Endodermal cell (in vitro differentiated cells): Measurements from ENCODE around the gene TMEM131L. TPM values are rescaled to one million over a fixed set of nuclear protein-coding genes. Genes with fewer than 3 reads are reported as not detected.

Experiments
- DNase-seq: peaks from one replicate; pipeline ENCODE4 v3.0.0-alpha.2; 2017
- H3K27ac ChIP-seq: 2 replicates; pipeline ENCODE4 v1.5.1; 2013; ENCODE audit warnings: mild to moderate bottlenecking, low read depth, low read length, moderate library complexity
- H3K27me3 ChIP-seq: 2 replicates; pipeline ENCODE4 v1.6.1; 2013; ENCODE audit warnings: mild to moderate bottlenecking, low read length, moderate library complexity; ENCODE audit not compliant: insufficient read depth, control insufficient read depth, poor library complexity, severe bottlenecking
- H3K36me3 ChIP-seq: 2 replicates; pipeline ENCODE4 v1.7.0; 2013; ENCODE audit warnings: mild to moderate bottlenecking, low read length, moderate library complexity; ENCODE audit not compliant: control insufficient read depth, insufficient read depth
- H3K4me1 ChIP-seq: one replicate; pipeline ENCODE4 v1.7.0; 2013; ENCODE audit warnings: low read length; ENCODE audit not compliant: control insufficient read depth, insufficient read depth
- H3K4me3 ChIP-seq: 2 replicates; pipeline ENCODE4 v1.5.1; 2013; ENCODE audit warnings: mild to moderate bottlenecking, low read length, moderate library complexity
- H3K9ac ChIP-seq: 2 replicates; pipeline ENCODE4 v1.6.1; 2013; ENCODE audit warnings: mild to moderate bottlenecking, low read length, moderate library complexity; ENCODE audit not compliant: poor library complexity, severe bottlenecking; ENCODE audit errors: extremely low read depth
- H3K9me3 ChIP-seq: 2 replicates; pipeline ENCODE4 v1.6.1; 2013; ENCODE audit warnings: mild to moderate bottlenecking, low read length, moderate library complexity; ENCODE audit not compliant: control insufficient read depth
- H3K27ac Mint-ChIP-seq: 2 replicates; pipeline ENCODE4 v1.8.0; 2020; ENCODE audit warnings: mixed read lengths
- H3K27me3 Mint-ChIP-seq: 2 replicates; pipeline ENCODE4 v1.8.0; 2021; ENCODE audit warnings: mild to moderate bottlenecking, mixed read lengths; ENCODE audit not compliant: insufficient read depth
- H3K36me3 Mint-ChIP-seq: 2 replicates; pipeline ENCODE4 v1.8.0; 2020; ENCODE audit warnings: low read depth, mixed read lengths
- H3K4me1 Mint-ChIP-seq: 2 replicates; pipeline ENCODE4 v1.8.0; 2020; ENCODE audit warnings: mixed read lengths
- H3K4me3 Mint-ChIP-seq: 2 replicates; pipeline ENCODE4 v1.8.0; 2020; ENCODE audit warnings: mild to moderate bottlenecking, moderate library complexity, mixed read lengths
- H3K9me3 Mint-ChIP-seq: 2 replicates; pipeline ENCODE4 v1.8.0; 2020; ENCODE audit warnings: mild to moderate bottlenecking, mixed read lengths
- WGBS, 2 experiments: methylation state at CpG; one replicate each; pipeline versions ENCODE4 v1.1.5 to v1.1.7; 2013; ENCODE audit warnings: missing lambda C conversion rate in 2 of 2, mixed read lengths in 1 of 2; ENCODE audit not compliant: insufficient coverage in 1 of 2, insufficient read length in 1 of 2; 5-methylcytosine and 5-hydroxymethylcytosine counted together
- total RNA-seq, 2 donors: library from RNA; stranded (reverse); fragmentation: NEBNext Ultra II Directional in 1 of 2; extraction: Animal tissue kit (Norgen Biotek cat#: 25700) in 1 of 2; gene quantifications; 2 replicates in 1 of 2; 3 replicates in 1 of 2; pipeline ENCODE4 v1.2.1, GENCODE V29; 2021
- TF ChIP-seq, protein P1 (sequence below): fragments of 200-600 bp; sonication (generic); conservative IDR thresholded peaks from 2 replicates; pipeline ENCODE4 v1.5.0; 2021; ENCODE audit warnings: antibody characterized with exemption, mild to moderate bottlenecking

TMEM131L gene
- total RNA-seq, 2 donors from 2014 or later, result 6.2 to 10.8 TPM

DNA sequence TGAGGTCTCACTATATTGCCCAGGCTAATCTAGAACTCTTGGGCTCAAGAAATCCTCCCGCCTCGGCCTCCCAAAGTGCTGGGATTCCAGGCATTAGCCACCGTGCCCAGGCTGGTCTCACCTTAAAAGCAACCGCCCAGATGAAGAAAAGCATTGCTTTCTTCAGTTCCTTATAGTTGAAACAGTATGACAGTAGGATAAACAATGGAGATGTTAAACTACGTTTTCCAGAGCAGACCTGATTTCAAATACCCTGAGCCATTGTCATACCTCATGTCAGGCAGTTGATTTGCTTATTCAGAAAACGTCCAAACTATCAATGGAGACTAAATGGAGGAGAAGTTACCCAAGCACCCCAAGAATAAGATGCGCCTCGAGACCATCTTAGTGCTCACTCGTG is 26.3 kb upstream of the TMEM131L start:
- Histone ChIP-seq H3K36me3 (no peaks in the 10 kb centered on the region), H3K9ac (no peak overlapping the region), H3K4me3 (no peak overlapping the region), H3K4me1 (no peaks in the 10 kb centered on the region), H3K9me3 (no peaks in the 10 kb centered on the region), H3K27ac (no peak overlapping the region), H3K27me3 (no peaks in the 10 kb centered on the region)
- no peaks in the 10 kb centered on the region for H3K36me3 Mint-ChIP-seq
- no peaks in the 10 kb centered on the region for H3K9me3 Mint-ChIP-seq
- 89 to 94% methylated on average over 9 of the region's 9 CpGs for WGBS, 2 experiments
- no peak for DNase-seq
- no peaks in the 10 kb centered on the region for H3K4me1 Mint-ChIP-seq
- no peak overlapping the region for H3K27ac Mint-ChIP-seq
- H3K4me3 Mint-ChIP-seq, result no peak overlapping the region
- H3K27me3 Mint-ChIP-seq, result no peaks in the 10 kb centered on the region
- TF ChIP-seq, protein P1, sequence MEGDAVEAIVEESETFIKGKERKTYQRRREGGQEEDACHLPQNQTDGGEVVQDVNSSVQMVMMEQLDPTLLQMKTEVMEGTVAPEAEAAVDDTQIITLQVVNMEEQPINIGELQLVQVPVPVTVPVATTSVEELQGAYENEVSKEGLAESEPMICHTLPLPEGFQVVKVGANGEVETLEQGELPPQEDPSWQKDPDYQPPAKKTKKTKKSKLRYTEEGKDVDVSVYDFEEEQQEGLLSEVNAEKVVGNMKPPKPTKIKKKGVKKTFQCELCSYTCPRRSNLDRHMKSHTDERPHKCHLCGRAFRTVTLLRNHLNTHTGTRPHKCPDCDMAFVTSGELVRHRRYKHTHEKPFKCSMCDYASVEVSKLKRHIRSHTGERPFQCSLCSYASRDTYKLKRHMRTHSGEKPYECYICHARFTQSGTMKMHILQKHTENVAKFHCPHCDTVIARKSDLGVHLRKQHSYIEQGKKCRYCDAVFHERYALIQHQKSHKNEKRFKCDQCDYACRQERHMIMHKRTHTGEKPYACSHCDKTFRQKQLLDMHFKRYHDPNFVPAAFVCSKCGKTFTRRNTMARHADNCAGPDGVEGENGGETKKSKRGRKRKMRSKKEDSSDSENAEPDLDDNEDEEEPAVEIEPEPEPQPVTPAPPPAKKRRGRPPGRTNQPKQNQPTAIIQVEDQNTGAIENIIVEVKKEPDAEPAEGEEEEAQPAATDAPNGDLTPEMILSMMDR, result no peak

GRCh38 chr4:153440475-153440874 is 25.7 kb upstream of the TMEM131L start:
- Histone ChIP-seq H3K27ac (no peak overlapping the region), H3K9me3 (no peaks in the 10 kb centered on the region), H3K36me3 (no peaks in the 10 kb centered on the region), H3K9ac (no peak overlapping the region), H3K4me1 (no peaks in the 10 kb centered on the region), H3K4me3 (no peak overlapping the region), H3K27me3 (no peaks in the 10 kb centered on the region)
- no peak for DNase-seq
- no peaks in the 10 kb centered on the region for H3K4me1 Mint-ChIP-seq
- no peak overlapping the region for H3K4me3 Mint-ChIP-seq
- H3K9me3 Mint-ChIP-seq, result no peaks in the 10 kb centered on the region
- WGBS, 2 experiments, result 92 to 94% methylated on average over 3 to 6 of the region's 6 CpGs
- H3K27ac Mint-ChIP-seq, result no peak overlapping the region
- no peaks in the 10 kb centered on the region for H3K27me3 Mint-ChIP-seq
- TF ChIP-seq, protein P1, result no peak
- H3K36me3 Mint-ChIP-seq, result no peaks in the 10 kb centered on the region

DNA sequence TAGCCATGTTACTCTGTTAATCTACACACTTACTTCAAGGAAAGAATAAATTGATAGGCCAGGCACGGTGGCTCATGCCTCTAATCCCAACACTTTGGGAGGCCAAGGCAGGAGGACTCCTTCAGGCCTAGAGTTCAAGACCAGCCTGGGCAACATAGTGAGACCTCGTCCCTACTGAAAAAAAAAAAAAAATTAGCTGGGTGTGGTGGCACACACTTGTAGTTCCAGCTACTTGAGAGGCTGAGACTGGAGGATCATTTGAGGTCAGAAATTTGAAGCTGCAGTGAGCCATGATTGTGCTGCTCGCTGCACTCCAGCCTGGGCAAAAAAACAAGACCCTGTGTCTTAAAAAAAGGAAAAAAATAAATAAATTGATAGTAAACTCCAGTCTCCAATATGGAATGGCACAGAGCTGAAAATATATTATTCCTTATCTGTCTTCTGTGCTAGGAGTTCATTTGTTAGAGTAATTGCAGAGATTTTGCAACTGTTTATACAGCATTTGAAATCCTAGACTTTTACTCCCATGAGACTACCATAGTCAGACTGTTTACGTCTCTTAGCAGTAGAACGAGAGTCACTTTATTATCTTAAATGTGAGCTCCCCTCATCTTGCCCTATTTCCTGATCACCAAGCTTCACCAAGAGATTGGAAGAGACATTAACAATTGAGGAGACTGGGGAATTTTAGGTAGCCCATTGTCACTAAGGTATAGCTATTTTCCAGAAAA is 18.8 kb upstream of the TMEM131L start:
- Mint-ChIP-seq H3K27me3 (peaks cover 5% of the 10 kb centered on the region), H3K4me3 (no peak overlapping the region), H3K4me1 (peaks cover 8% of the 10 kb centered on the region), H3K36me3 (no peaks in the 10 kb centered on the region), H3K9me3 (no peaks in the 10 kb centered on the region), H3K27ac (no peak overlapping the region)
- Histone ChIP-seq H3K9me3 (no peaks in the 10 kb centered on the region), H3K27ac (no peak overlapping the region), H3K27me3 (no peaks in the 10 kb centered on the region), H3K36me3 (no peaks in the 10 kb centered on the region), H3K4me1 (no peaks in the 10 kb centered on the region), H3K4me3 (no peak overlapping the region), H3K9ac (no peak overlapping the region)
- DNase-seq, result no peak
- 94 to 98% methylated on average over 2 to 5 of the region's 5 CpGs for WGBS, 2 experiments
- TF ChIP-seq, protein P1, result no peak
